Cardiac muscle cell (in vitro differentiated cells and primary cell): ENCODE results near the gene CDK5RAP2. TPM values are rescaled to one million over a fixed set of nuclear protein-coding genes. Genes with fewer than 3 reads are reported as not detected.

Source experiments
- DNase-seq, 2 donors: peaks; one replicate each; pipeline versions ENCODE4 v3.0.0 to v3.0.0-alpha.2; 2010 to 2017; ENCODE audit warnings: low read depth in 1 of 2, low spot score in 1 of 2
- H3K27ac ChIP-seq: fragments of 200-600 bp; sonication (generic); 2 replicates; pipeline ENCODE4 v1.5.1; 2016
- H3K27me3 ChIP-seq: fragments of 200-600 bp; sonication (generic); 2 replicates; pipeline ENCODE4 v1.6.0; 2016; ENCODE audit warnings: control low read depth
- H3K36me3 ChIP-seq: fragments of 200-600 bp; sonication (generic); 2 replicates; pipeline ENCODE4 v1.5.1; 2016; ENCODE audit warnings: control low read depth
- H3K4me1 ChIP-seq: fragments of 200-600 bp; sonication (generic); 2 replicates; pipeline ENCODE4 v1.8.1; 2017; ENCODE audit warnings: low read depth, mild to moderate bottlenecking, mixed run types
- H3K4me3 ChIP-seq: fragments of 200-600 bp; sonication (generic); 2 replicates; pipeline ENCODE4 v1.5.1; 2016; ENCODE audit warnings: mild to moderate bottlenecking
- H3K9me3 ChIP-seq: fragments of 200-600 bp; sonication (generic); 2 replicates; pipeline ENCODE4 v1.5.1; 2017; ENCODE audit warnings: low read depth, mild to moderate bottlenecking, control low read depth
- polyA plus RNA-seq: library from polyadenylated mRNA; unstranded; fragments of >200 nt; fragmentation: Nextera tagmentation; extraction: Ambion mirVana; gene quantifications from 2 replicates; pipeline ENCODE4 v1.2.1, GENCODE V29; 2016
- total RNA-seq: library from RNA; depleted of rRNA; stranded (reverse); fragments of >200 nt; gene quantifications from 2 replicates; pipeline ENCODE4 v1.2.3, GENCODE V29; 2016
- TF ChIP-seq, protein P1 (sequence below): IDR thresholded peaks from 2 replicates; pipeline ENCODE4 v1.5.1; 2012; ENCODE audit warnings: low read depth, mild to moderate bottlenecking, low read length

The CDK5RAP2 gene
- total and polyA plus RNA-seq, 2 experiments from 2014 or later: 33.5 to 60.4 TPM

DNA sequence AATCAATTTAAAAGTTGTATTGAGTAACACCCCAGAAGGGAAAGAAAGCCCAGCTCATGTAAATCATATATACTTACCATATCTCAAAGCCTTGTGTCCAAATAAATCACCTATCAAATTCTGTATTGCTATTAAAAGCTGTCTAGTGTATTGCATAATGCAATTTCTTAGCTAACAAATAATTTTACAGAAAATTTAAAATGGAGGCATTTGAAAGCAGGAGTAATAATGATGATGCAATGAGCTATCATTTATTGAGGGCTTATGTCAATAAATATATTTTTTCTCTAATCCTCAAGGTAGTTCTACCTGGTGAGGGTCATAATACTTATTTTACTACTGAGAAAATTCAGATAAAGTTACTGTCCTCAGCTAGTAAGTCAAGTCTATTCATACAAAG lies 42.8 kb upstream of the CDK5RAP2 start:
- H3K4me3 ChIP-seq: no peak overlapping the region
- no peak for DNase-seq
- no peaks in the 10 kb centered on the region for H3K27me3 ChIP-seq
- H3K27ac ChIP-seq: no peak overlapping the region
- no peaks in the 10 kb centered on the region for H3K36me3 ChIP-seq
- H3K9me3 ChIP-seq: no peaks in the 10 kb centered on the region
- TF ChIP-seq, protein P1, sequence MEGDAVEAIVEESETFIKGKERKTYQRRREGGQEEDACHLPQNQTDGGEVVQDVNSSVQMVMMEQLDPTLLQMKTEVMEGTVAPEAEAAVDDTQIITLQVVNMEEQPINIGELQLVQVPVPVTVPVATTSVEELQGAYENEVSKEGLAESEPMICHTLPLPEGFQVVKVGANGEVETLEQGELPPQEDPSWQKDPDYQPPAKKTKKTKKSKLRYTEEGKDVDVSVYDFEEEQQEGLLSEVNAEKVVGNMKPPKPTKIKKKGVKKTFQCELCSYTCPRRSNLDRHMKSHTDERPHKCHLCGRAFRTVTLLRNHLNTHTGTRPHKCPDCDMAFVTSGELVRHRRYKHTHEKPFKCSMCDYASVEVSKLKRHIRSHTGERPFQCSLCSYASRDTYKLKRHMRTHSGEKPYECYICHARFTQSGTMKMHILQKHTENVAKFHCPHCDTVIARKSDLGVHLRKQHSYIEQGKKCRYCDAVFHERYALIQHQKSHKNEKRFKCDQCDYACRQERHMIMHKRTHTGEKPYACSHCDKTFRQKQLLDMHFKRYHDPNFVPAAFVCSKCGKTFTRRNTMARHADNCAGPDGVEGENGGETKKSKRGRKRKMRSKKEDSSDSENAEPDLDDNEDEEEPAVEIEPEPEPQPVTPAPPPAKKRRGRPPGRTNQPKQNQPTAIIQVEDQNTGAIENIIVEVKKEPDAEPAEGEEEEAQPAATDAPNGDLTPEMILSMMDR: no peak
- no peaks in the 10 kb centered on the region for H3K4me1 ChIP-seq

DNA sequence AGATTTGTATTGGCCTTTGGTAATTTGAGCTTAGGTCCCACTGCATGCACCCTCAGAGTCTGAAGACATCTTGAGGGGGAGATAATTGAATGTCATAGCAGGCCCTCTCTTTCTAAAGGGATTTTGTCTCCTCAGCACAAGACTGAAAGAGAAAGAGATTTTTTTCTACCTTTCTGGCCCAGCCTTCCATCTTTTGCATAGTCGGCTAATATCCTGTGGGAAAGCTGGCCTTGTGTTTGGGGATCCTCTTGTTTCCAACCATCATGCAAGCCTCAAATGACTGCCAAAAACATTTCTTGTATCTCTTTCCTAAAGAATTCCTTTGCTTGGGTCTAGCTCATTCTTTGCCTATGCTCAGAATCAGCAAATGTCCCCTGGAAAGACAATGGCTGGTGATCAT lies 42.0 kb upstream of the CDK5RAP2 start:
- TF ChIP-seq, protein P1: no peak
- no peaks in the 10 kb centered on the region for H3K27me3 ChIP-seq
- no peak for DNase-seq

DNA sequence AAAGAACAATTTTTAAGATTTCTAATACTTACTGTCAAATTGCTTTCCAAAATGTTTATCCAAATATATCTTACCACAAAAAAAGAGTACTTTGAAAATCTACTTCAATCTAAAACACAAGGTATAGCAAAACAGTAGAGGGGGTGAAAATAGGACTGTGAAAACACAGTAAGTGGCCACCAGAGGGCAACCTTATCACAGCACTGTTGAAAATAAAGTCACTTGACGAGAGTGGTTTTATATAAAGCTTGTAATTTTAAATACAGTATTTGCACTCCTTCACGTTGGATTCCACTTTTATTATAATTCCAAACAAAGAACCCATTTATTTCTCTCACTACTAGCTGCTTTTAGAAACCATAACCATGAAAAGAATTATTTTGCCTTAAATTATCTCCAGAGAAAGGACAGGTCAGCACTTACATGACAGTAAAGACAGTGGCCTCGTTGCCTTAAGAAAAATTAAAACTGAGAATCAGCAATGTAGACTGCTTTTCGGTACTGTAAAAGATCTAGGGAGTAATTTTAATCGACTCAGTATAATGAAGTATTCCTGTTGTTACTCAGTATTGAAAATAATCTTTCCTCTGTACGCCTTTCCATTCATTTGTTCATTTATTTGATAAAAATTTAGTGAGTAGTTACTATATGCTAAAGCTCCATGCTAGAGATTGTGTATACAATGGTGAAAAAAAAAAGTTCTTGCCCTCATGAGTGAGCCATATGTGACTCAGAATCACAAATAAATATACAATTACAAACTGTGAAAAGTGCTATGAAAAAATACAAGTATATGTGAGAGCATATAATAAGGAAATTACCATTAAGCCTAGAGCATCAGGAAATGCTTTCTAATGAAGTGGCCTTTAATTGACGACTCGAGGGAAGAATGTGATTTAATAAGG lies 40.0 kb upstream of the CDK5RAP2 start:
- DNase-seq: peak; percentile 75 to 81
- H3K36me3 ChIP-seq: no peaks in the 10 kb centered on the region
- H3K4me3 ChIP-seq: no peak overlapping the region
- no peaks in the 10 kb centered on the region for H3K9me3 ChIP-seq
- TF ChIP-seq, protein P1: peak; percentile 79
- no peaks in the 10 kb centered on the region for H3K4me1 ChIP-seq
- H3K27ac ChIP-seq: no peak overlapping the region
- H3K27me3 ChIP-seq: no peaks in the 10 kb centered on the region

More for the DNA sequence above, 42.0 kb upstream of the CDK5RAP2 start:
- H3K4me1 ChIP-seq: no peaks in the 10 kb centered on the region
- no peaks in the 10 kb centered on the region for H3K36me3 ChIP-seq
- H3K27ac ChIP-seq: no peak overlapping the region
- H3K9me3 ChIP-seq: no peaks in the 10 kb centered on the region
- H3K4me3 ChIP-seq: no peak overlapping the region

DNA sequence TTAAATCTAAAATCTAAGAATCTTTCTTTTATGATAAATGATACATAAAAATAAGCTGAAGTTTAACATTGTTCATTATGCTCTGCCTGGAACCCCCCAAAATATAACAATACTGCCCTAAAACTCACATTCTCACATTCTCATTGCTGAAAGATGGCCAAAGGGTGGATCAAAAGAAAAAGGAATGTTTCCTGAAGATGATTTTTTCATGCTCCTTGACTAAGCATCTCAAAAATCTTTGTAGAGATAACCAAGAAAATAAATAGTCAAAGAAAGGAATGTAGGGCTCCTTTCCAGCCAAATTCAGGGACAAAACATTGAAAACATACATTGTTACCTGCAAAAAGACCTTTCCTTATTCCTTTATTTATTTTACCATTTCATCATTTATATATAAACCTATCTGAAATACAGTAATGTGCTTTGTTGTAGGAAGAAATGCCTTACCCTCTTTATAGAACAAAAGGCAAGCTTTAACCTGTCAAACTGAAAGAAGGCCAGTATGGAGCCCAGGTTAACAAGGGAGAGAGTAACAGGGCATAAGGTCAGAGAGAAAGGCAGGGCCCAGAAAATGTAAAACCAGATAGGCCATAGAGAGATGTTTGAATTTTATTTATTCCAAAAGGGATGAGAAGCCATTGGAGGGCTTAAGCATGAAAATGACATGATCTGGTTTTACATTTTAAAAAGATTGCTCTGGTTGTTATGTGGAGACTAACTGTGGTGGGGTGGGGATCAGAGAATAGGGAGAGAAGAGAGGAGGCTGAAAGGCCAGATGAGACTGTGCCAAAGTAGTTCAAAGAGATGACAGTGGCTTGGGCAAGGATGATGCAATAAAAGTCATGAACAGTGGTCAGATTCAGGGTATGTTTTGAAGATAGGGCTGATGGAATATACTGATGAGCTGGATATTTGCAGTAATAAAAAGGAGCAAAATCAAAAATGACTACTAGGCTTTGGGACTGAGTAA lies 37.3 kb upstream of the CDK5RAP2 start:
- no peaks in the 10 kb centered on the region for H3K4me1 ChIP-seq
- peak in 1 of 2 donors; percentile 20 for DNase-seq
- no peak overlapping the region for H3K4me3 ChIP-seq
- TF ChIP-seq, protein P1: no peak
- H3K27me3 ChIP-seq: no peaks in the 10 kb centered on the region
- H3K27ac ChIP-seq: no peak overlapping the region
- H3K36me3 ChIP-seq: no peaks in the 10 kb centered on the region
- H3K9me3 ChIP-seq: no peaks in the 10 kb centered on the region

DNA sequence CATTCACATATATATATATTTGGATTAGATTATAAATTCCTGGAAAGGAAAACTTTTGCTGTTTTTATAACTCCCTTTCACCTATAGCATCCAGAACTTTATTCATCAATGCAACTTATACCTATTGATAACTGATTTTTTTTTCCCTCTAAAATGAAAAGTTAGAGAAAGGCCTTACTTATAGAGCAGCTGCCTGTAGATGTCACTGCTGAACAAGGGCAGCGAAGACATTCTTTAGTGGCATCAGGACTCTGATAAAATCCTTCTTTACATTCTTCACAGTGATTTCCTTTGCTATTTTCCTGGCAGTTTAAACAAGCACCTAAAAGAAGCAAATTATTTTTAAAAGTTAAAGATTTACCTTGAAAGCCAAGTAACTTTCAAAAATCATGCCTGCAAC lies 32.3 kb upstream of the CDK5RAP2 start:
- Histone ChIP-seq H3K4me1 (no peaks in the 10 kb centered on the region), H3K9me3 (no peaks in the 10 kb centered on the region), H3K4me3 (no peak overlapping the region), H3K27ac (no peak overlapping the region), H3K27me3 (no peaks in the 10 kb centered on the region), H3K36me3 (no peaks in the 10 kb centered on the region)
- TF ChIP-seq, protein P1: no peak
- peak; percentile 14 to 28 for DNase-seq
